Measurements from ENCODE around the gene NFATC2.
"Not testable (repeated sequence)": the region's sequence is repeated elsewhere in the genome, so short reads cannot be mapped to it uniquely, and the experiment has no call there.

The NFATC2 gene

GRCh38 chr20:51540074-51540473 is 2.4 kb downstream of the NFATC2 start:
- DNase-seq (ENCODE audit: low read depth), result not testable (repeated sequence)

DNA sequence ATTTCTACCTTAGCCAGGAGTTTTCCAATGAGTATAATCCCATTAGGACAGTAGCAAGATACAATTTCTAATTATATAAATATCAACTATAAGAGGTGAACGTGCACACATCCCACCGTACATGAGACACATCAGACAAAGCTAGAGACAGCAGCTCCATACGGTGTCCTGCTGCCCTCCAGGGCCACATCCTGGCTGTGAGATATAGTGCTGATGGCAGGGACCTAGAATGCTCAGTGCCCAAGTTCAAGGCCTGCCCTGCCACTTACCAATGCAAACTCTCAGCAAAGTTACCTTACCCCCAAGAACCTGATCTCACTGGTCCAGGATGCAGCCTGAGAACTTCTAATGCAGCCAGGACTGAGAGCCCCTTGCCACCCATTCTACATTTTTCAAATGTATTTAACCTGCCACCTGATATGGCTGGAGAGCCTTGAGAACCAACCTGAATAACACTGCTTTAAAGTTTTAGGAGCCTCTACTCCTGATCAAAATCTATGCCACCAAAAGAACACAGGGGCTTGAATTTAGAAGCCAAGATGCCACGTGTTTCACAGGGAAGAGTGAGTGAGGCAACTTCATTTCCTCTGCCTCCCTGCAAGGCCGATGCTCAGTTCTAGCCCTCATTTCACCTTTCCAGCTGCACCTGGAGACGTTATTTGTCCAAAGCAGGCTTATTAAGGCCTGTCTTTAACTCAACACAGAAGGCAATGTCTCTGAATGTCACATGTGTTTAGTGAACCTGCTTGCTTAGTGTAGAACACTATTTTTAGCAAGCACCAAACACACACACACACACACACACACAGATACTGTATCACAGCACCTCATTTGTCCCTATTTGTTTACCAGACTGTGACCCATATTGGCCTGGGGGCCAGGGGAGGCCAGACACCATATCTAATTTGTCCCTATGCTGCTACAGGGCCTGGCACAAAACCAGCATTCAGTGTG is 6.1 kb downstream of the NFATC2 start:
- no peak for DNase-seq (ENCODE audit: low read depth)

DNA sequence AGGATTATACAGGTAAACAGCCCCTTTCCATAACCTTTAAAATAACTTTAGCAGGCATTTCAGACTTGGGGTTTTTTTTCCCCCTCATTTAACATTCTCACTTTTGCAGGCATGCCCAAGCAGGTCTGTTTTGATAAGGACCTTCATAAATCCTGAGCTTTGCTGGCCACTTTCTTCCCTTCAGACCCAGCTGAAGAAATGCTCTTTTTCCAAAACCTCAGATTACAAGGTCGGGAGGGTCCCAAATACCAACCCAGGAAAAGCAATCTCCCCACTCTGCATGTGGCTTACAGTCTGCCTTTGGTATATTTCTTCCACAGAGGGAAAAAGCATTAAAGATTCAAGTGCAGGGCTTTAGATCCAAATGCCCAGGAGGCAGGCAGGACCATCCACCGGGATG is 6.8 kb downstream of the NFATC2 start:
- no peak for DNase-seq (ENCODE audit: low read depth)

GRCh38 chr20:51535075-51535386 is 7.5 kb downstream of the NFATC2 start:
- no peak for DNase-seq (ENCODE audit: low read depth)

- no peak for DNase-seq (ENCODE audit: low read depth)
Measured at GRCh38 chr20:51533291-51534172, 9.0 kb downstream of the NFATC2 start.

- no peak for DNase-seq (ENCODE audit: low read depth)
Measured at GRCh38 chr20:51532577-51533191, 9.8 kb downstream of the NFATC2 start.

DNA sequence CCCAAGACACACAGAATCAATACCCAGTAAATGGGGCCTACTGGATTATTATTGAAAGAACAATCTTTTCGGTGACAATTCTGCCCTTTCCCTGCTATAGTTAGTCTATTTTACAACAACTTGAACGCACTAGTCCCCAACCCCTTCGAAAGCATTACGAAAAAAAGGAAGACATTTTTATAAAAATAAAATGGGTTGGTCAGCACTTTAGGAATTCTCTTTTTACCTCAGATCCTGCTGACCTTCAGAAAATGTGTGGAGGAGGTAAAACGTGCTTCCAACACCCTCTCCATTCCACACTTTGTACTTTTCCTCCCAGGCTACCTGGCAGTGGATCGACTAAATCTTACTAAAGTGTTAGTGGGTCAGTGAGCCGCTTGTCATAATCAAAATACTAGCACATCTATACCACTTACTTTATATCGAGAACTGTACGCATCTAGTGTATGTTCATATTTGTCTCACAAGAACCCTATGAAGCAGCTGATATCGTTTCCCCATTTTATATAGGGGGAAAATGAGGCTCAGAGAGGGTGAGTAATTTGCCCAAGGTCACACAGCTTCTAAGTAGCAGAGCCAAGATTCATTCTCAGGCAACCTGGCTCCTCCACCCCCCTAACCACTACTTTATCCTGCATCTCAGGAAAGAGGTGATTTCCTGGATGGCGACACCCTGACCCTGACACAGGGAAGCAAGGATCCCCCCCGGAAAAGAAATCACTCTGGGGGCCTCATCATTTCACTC is 10.6 kb downstream of the NFATC2 start:
- no peak for DNase-seq (ENCODE audit: low read depth)

GRCh38 chr20:51531141-51531710 is 11.3 kb downstream of the NFATC2 start:
- peak; percentile 51 for DNase-seq (ENCODE audit: low read depth)

- peak; percentile 50 for DNase-seq (ENCODE audit: low read depth)
Measured at GRCh38 chr20:51529758-51530157, 12.8 kb downstream of the NFATC2 start.

DNA sequence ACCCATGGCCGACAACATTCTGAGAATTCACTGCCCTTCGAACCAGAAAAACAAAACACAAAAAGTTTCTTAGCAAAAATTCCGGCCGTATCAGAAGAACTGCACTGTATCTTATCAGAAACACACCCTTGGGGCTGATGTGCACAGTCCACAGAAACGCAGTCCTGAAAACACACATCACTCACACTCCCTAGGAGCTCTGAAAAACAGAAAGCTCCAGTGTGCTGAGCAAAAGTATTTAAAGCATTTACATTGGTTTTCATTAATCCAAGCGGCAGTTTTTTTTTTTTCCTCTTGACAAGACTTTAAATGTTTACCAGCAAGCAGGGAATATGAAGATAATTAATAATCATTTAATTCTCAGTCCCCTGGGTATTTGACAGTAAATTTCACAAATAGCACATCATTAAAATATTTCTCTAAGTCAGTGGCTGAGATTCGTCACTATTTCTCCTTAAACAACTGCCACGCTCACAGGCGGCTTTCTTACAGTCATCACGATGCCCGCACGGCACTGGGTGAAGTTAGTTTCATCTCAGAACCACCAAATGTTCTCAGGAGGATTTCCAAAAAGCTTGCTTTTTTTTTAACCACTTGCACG is 13.3 kb downstream of the NFATC2 start:
- DNase-seq (ENCODE audit: low read depth), result no peak

DNA sequence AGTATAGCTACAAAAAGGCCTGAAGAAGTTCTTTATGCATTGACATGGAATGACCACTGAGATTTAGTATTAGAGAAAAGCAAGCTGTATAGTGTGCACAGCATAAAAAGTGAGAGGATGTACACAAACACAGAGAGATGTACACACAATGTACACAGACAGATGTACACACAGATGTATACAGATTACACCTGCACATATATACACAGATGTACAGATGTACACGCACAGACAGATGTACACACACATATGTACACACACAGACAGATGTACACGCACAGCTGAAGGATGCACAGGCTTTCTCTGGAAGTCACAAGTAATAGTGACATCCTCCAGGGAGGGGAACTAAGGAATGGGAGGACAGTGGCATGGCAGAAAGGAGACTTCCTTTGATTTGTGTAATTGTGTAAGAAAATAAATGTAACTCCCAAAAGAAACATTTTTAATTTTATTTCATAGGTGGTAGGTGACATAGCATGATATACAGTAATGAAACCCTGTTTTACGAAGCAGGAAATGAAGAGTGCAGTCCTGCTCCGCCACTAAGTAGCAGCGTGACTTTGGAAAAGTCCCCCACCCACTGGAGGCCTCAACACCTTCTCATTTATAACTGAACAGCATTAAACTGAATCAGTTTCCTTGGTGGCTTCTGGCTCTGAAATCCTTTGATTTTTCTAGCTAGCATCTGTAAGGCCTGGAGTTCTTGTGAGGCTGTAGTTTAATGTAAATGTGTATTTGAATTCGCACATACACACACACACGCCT is 14.1 kb downstream of the NFATC2 start:
- peak; percentile 31 for DNase-seq (ENCODE audit: low read depth)

DNA sequence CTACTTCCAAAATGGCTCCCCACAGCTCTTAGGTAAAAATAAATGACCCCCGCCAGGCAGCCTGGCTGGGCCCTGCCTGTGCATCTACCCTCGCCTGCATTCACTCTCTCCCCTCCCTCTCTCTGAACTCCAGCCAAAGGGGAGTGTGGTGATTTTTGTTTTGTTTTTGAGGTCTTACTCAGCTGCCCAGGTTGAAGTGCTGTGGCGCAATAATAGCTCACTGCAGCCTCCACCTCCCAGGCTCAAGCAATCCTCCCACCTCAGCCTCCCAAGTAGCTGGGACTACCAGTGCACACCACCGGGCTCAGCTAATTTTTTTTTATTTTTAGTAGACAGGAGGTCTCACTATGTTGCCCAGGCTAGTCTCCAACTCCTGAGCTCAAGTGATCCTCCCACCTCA is 15.8 kb downstream of the NFATC2 start:
- no peak for DNase-seq (ENCODE audit: low read depth)

GRCh38 chr20:51526106-51526470 is 16.4 kb downstream of the NFATC2 start:
- no peak for DNase-seq (ENCODE audit: low read depth)

DNA sequence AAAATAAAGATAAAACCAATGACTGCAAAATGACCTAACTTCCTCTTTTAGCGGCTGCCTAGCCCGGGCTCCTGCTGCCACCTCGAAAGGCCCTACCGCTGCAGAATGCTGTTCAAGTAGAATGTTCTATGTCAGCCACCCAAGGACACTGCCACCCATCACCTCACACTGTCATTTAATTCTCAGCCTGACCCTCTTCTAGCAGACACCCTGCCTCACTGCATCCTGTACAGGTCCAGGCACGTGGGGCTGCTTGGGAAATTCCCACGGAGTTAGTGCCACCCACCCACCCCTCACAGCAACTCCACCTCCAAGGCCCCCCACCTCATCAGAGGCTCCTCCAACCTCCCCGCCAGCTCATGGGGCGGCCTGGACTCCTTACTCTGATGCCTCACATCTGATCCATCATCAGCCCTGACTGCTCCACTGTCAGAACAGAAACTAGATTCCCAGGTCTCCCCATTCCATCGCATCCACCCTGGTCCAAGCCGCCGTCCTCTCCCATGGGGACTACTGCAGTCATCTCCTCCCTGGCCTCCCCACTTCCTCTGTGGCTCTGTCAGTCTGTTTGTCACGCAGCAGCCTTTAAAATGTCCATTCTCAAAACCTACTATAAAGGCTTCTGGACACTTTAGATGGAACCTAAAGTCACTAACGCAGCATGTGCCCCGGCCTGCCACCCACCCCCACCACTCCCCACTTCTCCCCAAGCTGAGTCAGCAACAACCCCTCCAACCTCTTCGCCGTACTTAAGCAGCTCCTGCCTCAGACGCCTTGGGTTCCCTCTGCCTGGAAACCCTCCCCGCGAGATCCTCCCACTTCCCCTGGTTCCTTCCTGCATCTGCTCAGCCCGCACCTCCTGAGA is 17.0 kb downstream of the NFATC2 start:
- DNase-seq (ENCODE audit: low read depth), result peak; percentile 49

DNA sequence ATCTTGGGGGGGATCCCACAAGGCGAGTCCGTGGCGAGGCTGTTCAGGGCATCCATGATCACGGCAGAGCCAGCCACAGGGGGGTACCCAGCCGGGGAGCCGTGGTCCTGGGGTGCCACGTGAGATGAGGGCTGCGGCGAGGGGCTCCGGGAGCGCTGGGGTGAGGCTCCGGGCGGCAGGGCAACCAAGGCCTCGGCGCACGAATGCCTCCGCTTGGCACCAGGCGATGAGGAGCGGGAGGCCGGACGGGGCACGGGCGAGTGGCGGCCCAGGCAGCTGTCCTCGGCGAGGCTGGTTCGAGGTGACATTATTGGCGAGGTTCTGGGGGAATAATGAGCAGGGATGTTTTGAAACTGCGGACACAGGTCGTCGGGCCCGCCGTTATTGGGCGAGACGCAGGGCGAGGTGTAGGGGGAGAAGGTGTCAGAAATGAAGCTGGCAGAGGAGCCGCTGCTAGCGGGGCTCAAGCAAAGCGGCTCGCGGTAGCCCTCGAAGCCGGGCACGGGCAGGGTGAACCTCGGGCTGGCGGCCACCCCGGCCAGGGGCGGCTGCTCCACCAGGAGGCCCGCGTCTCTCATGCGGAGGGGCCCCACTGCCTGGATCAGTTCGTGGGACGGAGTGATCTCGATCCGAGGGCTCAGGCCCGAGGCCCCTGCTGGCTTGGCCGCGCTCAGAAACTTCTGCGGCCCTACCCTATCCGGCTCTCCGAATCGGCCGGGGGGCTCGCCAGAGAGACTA is 19.1 kb downstream of the NFATC2 start:
- no peak for DNase-seq (ENCODE audit: low read depth)

DNA sequence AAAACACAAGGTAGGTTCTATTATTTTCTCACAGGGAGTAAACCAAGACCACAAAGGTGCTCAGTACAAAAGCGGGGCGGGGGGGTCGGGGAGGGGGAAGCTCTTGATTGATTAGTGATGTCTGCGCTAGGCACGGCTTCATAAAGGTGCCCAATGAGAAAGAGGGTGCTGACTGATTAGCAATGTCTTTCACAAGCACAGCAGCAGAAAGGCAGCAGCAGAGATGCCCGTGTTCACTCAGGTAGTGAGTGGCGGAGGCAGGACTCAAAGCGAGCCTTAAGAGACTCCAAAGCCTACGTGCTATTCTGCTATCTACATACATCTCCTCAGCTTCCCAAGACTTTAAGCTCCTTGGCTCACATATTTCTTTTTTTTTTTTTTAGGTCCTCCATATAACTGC is 20.3 kb downstream of the NFATC2 start:
- no peak for DNase-seq (ENCODE audit: low read depth)

DNA sequence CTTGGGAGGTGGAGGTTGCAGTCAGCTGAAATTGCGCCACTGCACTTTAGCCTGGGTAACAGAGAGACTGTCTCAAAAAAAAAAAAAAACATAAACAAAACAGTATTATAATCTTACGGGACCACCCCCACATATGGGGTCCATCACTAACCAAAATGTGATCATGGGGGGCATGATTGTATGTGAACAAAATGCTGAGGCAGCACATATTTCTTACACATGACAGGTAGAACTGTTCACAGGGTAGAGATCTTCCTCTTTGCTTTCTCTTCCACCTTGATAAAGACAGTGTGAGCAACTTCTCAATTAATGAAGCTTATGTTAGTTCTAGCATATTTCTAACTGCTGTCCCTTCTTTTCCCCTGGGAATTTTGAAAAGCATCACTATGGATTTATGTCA is 24.7 kb downstream of the NFATC2 start:
- DNase-seq (ENCODE audit: low read depth), result no peak

GRCh38 chr20:51516855-51517254 is 25.7 kb downstream of the NFATC2 start:
- DNase-seq (ENCODE audit: low read depth), result no peak

- DNase-seq (ENCODE audit: low read depth), result no peak
Measured at GRCh38 chr20:51514836-51515235, 27.7 kb downstream of the NFATC2 start.

Measured in stimulated activated CD8-positive, alpha-beta memory T cell treated with anti-CD3 and anti-CD28 coated beads, Interleukin-12 subunit alpha, Interleukin-12 subunit beta, amount 100 ng/mL, for 4 hours (primary cell).